H1 (cell line): ENCODE data around the gene KIF3B. TPM values are rescaled to one million over a fixed set of nuclear protein-coding genes. Genes with fewer than 3 reads are reported as not detected.

Source experiments
- CTCF ChIA-PET: fragments of 300-600 bp; sonication (Branson Sonifier 250); formaldehyde crosslinking; loops from one replicate; lab custom pipeline; 2021; ENCODE audit not compliant: partially characterized antibody; lab: Charles Lee
- POLR2A ChIA-PET: fragments of 300-600 bp; sonication (Branson Sonifier 250); formaldehyde crosslinking; loops from one replicate; lab custom pipeline; 2021; ENCODE audit warnings: inconsistent platforms; ENCODE audit not compliant: partially characterized antibody; lab: Charles Lee
- DNase-seq, 2 experiments: peaks; one replicate each; pipeline versions ENCODE4 v3.0.0 to v3.0.0-alpha.2; 2010 to 2022; ENCODE audit warnings: low spot score in 2 of 2, low read depth in 1 of 2, mixed read lengths in 1 of 2
- FAIRE-seq: peaks from 2 replicates; lab custom pipeline; 2011; peaks lifted over from hg19 to GRCh38; lab: Jason Lieb, UNC
- H2AFZ ChIP-seq: 2 replicates; pipeline ENCODE4 v1.8.1; 2012; ENCODE audit warnings: low read length, inconsistent platforms
- H2AK5ac ChIP-seq: 2 replicates; pipeline ENCODE4 v1.6.1; 2013; ENCODE audit warnings: low read depth, low read length
- H2BK120ac ChIP-seq: replicated peaks from 2 replicates; pipeline ENCODE3; 2013; ENCODE audit warnings: low read depth, low read length, inconsistent platforms
- H2BK12ac ChIP-seq: 2 replicates; pipeline ENCODE4 v1.6.1; 2013; ENCODE audit warnings: low read depth, low read length
- H2BK15ac ChIP-seq: 2 replicates; pipeline ENCODE4 v1.6.1; 2013; ENCODE audit warnings: low read length
- H2BK20ac ChIP-seq: 2 replicates; pipeline ENCODE4 v1.6.1; 2013; ENCODE audit warnings: low read length
- H2BK5ac ChIP-seq: 2 replicates; pipeline ENCODE4 v1.6.1; 2013; ENCODE audit warnings: low read depth, low read length
- H3K14ac ChIP-seq: 2 replicates; pipeline ENCODE4 v1.6.1; 2013; ENCODE audit warnings: inconsistent platforms; ENCODE audit not compliant: insufficient read length
- H3K18ac ChIP-seq: 2 replicates; pipeline ENCODE4 v1.6.1; 2013; ENCODE audit warnings: low read length; ENCODE audit errors: extremely low read depth
- H3K23ac ChIP-seq: 2 replicates; pipeline ENCODE4 v1.6.1; 2013; ENCODE audit warnings: inconsistent platforms; ENCODE audit not compliant: insufficient read length
- H3K23me2 ChIP-seq: 2 replicates; pipeline ENCODE4 v1.6.1; 2013; ENCODE audit warnings: low read depth, low read length
- H3K27ac ChIP-seq: 2 replicates; pipeline ENCODE4 v1.6.1; 2011; ENCODE audit warnings: low read depth, low read length, inconsistent platforms
- H3K27me3 ChIP-seq, 4 experiments: replicated peaks in 1 of 4; 1 replicate in 1 of 4; 2 replicates in 3 of 4; pipeline versions ENCODE4 v1.6.1 to v1.8.1; 2011 to 2013; ENCODE audit warnings: low read length in 3 of 4, mild to moderate bottlenecking in 3 of 4, inconsistent platforms in 2 of 4, mixed read lengths in 2 of 4, moderate library complexity in 1 of 4; ENCODE audit not compliant: control insufficient read depth in 3 of 4, insufficient read depth in 3 of 4; ENCODE audit errors: extremely low read depth in 1 of 4
- H3K36me3 ChIP-seq, 4 experiments: 2 replicates each; pipeline versions ENCODE4 v1.6.1 to v1.8.1; 2011 to 2013; ENCODE audit warnings: mild to moderate bottlenecking in 4 of 4, low read length in 3 of 4, moderate library complexity in 2 of 4, control low read depth in 1 of 4, inconsistent platforms in 1 of 4; ENCODE audit not compliant: insufficient read depth in 4 of 4, control insufficient read depth in 2 of 4
- H3K4ac ChIP-seq: replicated peaks from 2 replicates; pipeline ENCODE3; 2013; ENCODE audit warnings: low read length, low read depth, mixed read lengths, inconsistent platforms; ENCODE audit not compliant: insufficient read length
- H3K4me1 ChIP-seq, 4 experiments: replicated peaks in 1 of 4; 1 replicate in 1 of 4; 2 replicates in 3 of 4; pipeline versions ENCODE4 v1.6.1 to v1.8.1; 2011 to 2013; ENCODE audit warnings: low read length in 3 of 4, inconsistent platforms in 2 of 4, mixed read lengths in 1 of 4; ENCODE audit not compliant: insufficient read depth in 4 of 4, control insufficient read depth in 3 of 4
- H3K4me2 ChIP-seq, 2 experiments: 2 replicates each; pipeline versions ENCODE4 v1.6.1 to v1.8.1; 2011 to 2013; ENCODE audit warnings: low read depth in 2 of 2, low read length in 2 of 2, control low read depth in 1 of 2, inconsistent platforms in 1 of 2, mild to moderate bottlenecking in 1 of 2; ENCODE audit not compliant: insufficient read depth in 1 of 2
- H3K4me3 ChIP-seq, 4 experiments: fragments of 200-600, 300-600 bp in 1 of 4; sonication (generic), shearing (Covaris generic), sonication (Bioruptor Twin) in 1 of 4; 2 replicates each; pipeline versions ENCODE4 v1.5.1 to v1.8.1; 2011 to 2016; ENCODE audit warnings: low read length in 4 of 4, low read depth in 3 of 4, control low read depth in 2 of 4, inconsistent platforms in 2 of 4, mild to moderate bottlenecking in 2 of 4, mixed read lengths in 1 of 4, moderate library complexity in 1 of 4; ENCODE audit not compliant: insufficient read depth in 2 of 4; ENCODE audit errors: extremely low read depth in 1 of 4
- H3K56ac ChIP-seq: replicated peaks from 2 replicates; pipeline ENCODE3; 2013; ENCODE audit warnings: low read depth, mild to moderate bottlenecking, mixed read lengths, low read length, inconsistent platforms; ENCODE audit not compliant: insufficient read length
- H3K79me1 ChIP-seq: 2 replicates; pipeline ENCODE4 v1.6.1; 2013; ENCODE audit warnings: low read depth, low read length, control low read depth
- H3K79me2 ChIP-seq, 2 experiments: 2 replicates each; pipeline versions ENCODE4 v1.6.1 to v1.8.1; 2012 to 2013; ENCODE audit warnings: low read length in 2 of 2, mild to moderate bottlenecking in 2 of 2, inconsistent platforms in 1 of 2; ENCODE audit not compliant: insufficient read depth in 2 of 2, control insufficient read depth in 1 of 2
- H3K9ac ChIP-seq, 4 experiments: replicated peaks in 1 of 4; 1 replicate in 1 of 4; 2 replicates in 3 of 4; pipeline versions ENCODE4 v1.6.1 to v1.8.1; 2011 to 2013; ENCODE audit warnings: low read depth in 3 of 4, low read length in 3 of 4, control low read depth in 2 of 4, mild to moderate bottlenecking in 2 of 4, moderate library complexity in 2 of 4, inconsistent platforms in 1 of 4; ENCODE audit errors: extremely low read depth in 1 of 4
- H3K9me3 ChIP-seq, 2 experiments: 2 replicates each; pipeline versions ENCODE4 v1.6.1 to v1.8.1; 2012 to 2013; ENCODE audit warnings: mild to moderate bottlenecking in 2 of 2, moderate library complexity in 2 of 2, control low read depth in 1 of 2, inconsistent platforms in 1 of 2, low read depth in 1 of 2, low read length in 1 of 2, mixed read lengths in 1 of 2; ENCODE audit not compliant: insufficient read depth in 2 of 2
- H4K20me1 ChIP-seq, 2 experiments: replicated peaks in 1 of 2; 2 replicates each; pipeline versions ENCODE3 to v1.8.1; 2011 to 2013; ENCODE audit warnings: inconsistent platforms in 2 of 2, low read length in 2 of 2, mild to moderate bottlenecking in 1 of 2; ENCODE audit not compliant: insufficient read depth in 2 of 2, control insufficient read depth in 1 of 2
- H4K5ac ChIP-seq: 2 replicates; pipeline ENCODE4 v1.6.1; 2013; ENCODE audit warnings: low read length, low read depth, mixed read lengths, inconsistent platforms; ENCODE audit not compliant: insufficient read length
- H4K8ac ChIP-seq: 2 replicates; pipeline ENCODE4 v1.8.0; 2013; ENCODE audit warnings: mild to moderate bottlenecking, moderate library complexity, low read length, inconsistent platforms; ENCODE audit not compliant: insufficient read depth; ENCODE audit errors: extremely low read depth
- H4K91ac ChIP-seq: replicated peaks from 2 replicates; pipeline ENCODE3; 2013; ENCODE audit warnings: low read length, mixed read lengths, inconsistent platforms; ENCODE audit not compliant: insufficient read length
- ASH2L ChIP-seq: fragments of 200-600, 300-600 bp; sonication (generic); IDR thresholded peaks from one replicate; pipeline ENCODE4 v1.7.1; 2017; ENCODE audit warnings: low read length
- EZH2 ChIP-seq: fragments of 200-600 bp; sonication (generic); IDR thresholded peaks from 2 replicates; pipeline ENCODE4 v1.7.1; 2012; ENCODE audit warnings: low read depth, mild to moderate bottlenecking, moderate library complexity, low read length, inconsistent platforms; ENCODE audit not compliant: severe bottlenecking
- GTF2F1 ChIP-seq: IDR thresholded peaks from 2 replicates; pipeline ENCODE4 v1.6.1; 2012; ENCODE audit warnings: low read depth, low read length, improper control_type of control experiment, borderline replicate concordance
- HDAC2 ChIP-seq, 2 experiments: fragments of 300-600 bp in 1 of 2; sonication (generic) in 1 of 2; IDR thresholded peaks; 2 replicates each; pipeline ENCODE4 v1.6.1; 2011 to 2012; ENCODE audit warnings: low read depth in 2 of 2, low read length in 2 of 2, mild to moderate bottlenecking in 2 of 2, moderate library complexity in 2 of 2, borderline replicate concordance in 1 of 2, inconsistent platforms in 1 of 2
- KDM1A ChIP-seq: fragments of 200-600, 300-600 bp; sonication (generic); IDR thresholded peaks from 2 replicates; pipeline ENCODE4 v1.7.1; 2016; ENCODE audit warnings: mild to moderate bottlenecking, low read length, borderline replicate concordance
- MAFK ChIP-seq: IDR thresholded peaks from 2 replicates; pipeline ENCODE4 v1.6.1; 2012; ENCODE audit warnings: low read depth, mild to moderate bottlenecking, improper control_type of control experiment, low read length
- POU5F1 ChIP-seq: IDR thresholded peaks from 2 replicates; pipeline ENCODE4 v1.6.1; 2011; ENCODE audit warnings: low read depth, mild to moderate bottlenecking, low read length, moderate library complexity
- TBP ChIP-seq: IDR thresholded peaks from 2 replicates; pipeline ENCODE4 v1.6.1; 2011; ENCODE audit warnings: low read depth, low read length, improper control_type of control experiment
- polyA plus RNA-seq, 7 experiments: library from polyadenylated mRNA; depleted of rRNA in 3 of 7; stranded (reverse) in 5 of 7; unstranded in 2 of 7; fragments of >200 nt in 5 of 7; fragments of 200-250 nt in 2 of 7; gene quantifications; 1 replicate in 5 of 7; 2 replicates in 1 of 7; 4 replicates in 1 of 7; pipeline versions ENCODE4 v1.2.1 to v1.2.3, GENCODE V29; 2011 to 2013; ENCODE audit warnings: missing spikeins in 2 of 7, mixed read lengths in 2 of 7
- total RNA-seq: library from RNA; stranded (reverse); fragmentation: NEBNext Ultra II Directional; extraction: Animal tissue kit (Norgen Biotek cat#: 25700); gene quantifications from 2 replicates; pipeline ENCODE4 v1.2.1, GENCODE V29; 2021

KIF3B gene
- total and polyA plus RNA-seq, 2 of the 8 experiments (the other 6 are each of a cell fraction or from before 2014, with no cell fraction given), result 10.1 to 22.4 TPM

GRCh38 chr20:32232326-32232886 lies 45.0 kb upstream of the KIF3B start:
- H3K36me3 ChIP-seq, result peaks cover 20 to 50% (median 42%) of the 10 kb centered on the region in 4 experiments; a peak in 6 of 8 replicates
- no peaks in the 10 kb centered on the region for H3K27me3 ChIP-seq
- H4K8ac ChIP-seq, result no peak overlapping the region
- no peak overlapping the region for H3K18ac ChIP-seq
- POLR2A ChIA-PET, result interaction anchor here (0.9 to 2.4 kb wide), 2 partner anchors 10 to 19 kb away, joined by 3 to 6 read pairs; no protein-coding TSS in a partner anchor
- H3K4ac ChIP-seq, result no peak overlapping the region
- H3K9ac ChIP-seq, result no peak overlapping the region
- H2BK5ac ChIP-seq, result no peak overlapping the region
- no peaks in the 10 kb centered on the region for H3K23me2 ChIP-seq
- H3K4me2 ChIP-seq, result no peak overlapping the region
- no peaks in the 10 kb centered on the region for H3K79me2 ChIP-seq
- H2BK15ac ChIP-seq, result no peak overlapping the region
- H2BK12ac ChIP-seq, result no peak overlapping the region
- CTCF ChIA-PET, result interaction anchor here (0.6 kb wide), 1 partner anchor 920 kb away, joined by 3 read pairs; no protein-coding TSS in a partner anchor
- H2AK5ac ChIP-seq, result no peak overlapping the region
- H3K56ac ChIP-seq, result no peak overlapping the region
- FAIRE-seq, result no peak
- H3K27ac ChIP-seq, result no peak overlapping the region
- H4K20me1 ChIP-seq, result peaks cover 0 to 1% of the 10 kb centered on the region in 2 experiments
- H3K4me1 ChIP-seq, result no peaks in the 10 kb centered on the region
- H4K5ac ChIP-seq, result no peak overlapping the region
- H3K23ac ChIP-seq, result no peak overlapping the region
- TF ChIP-seq TBP (no peak), MAFK (no peak), EZH2 (no peak), KDM1A (no peak), HDAC2 (IDR thresholded peaks at IDR 0.05; ENCODE audit: borderline replicate concordance in 1 of 2, low read depth in 2 of 2, low read length in 2 of 2) (no peak), GTF2F1 (no peak), POU5F1 (no peak), ASH2L (no peak)
- H3K9me3 ChIP-seq, result no peaks in the 10 kb centered on the region
- no peak overlapping the region for H2BK20ac ChIP-seq
- H3K79me1 ChIP-seq, result no peaks in the 10 kb centered on the region; the same call in 1 of the 2 replicates
- H3K14ac ChIP-seq, result no peak overlapping the region
- no peak overlapping the region for H4K91ac ChIP-seq
- H2AFZ ChIP-seq, result no peak overlapping the region
- H3K4me3 ChIP-seq, result no peak overlapping the region
- no peak overlapping the region for H2BK120ac ChIP-seq
- DNase-seq, result no peak
